HEK293 (cell line): ENCODE measurements around the gene GLIPR1L2.

Source experiments
- CTCF ChIA-PET: fragments of 350-600 bp; formaldehyde crosslinking; extraction: SDS; loops from one replicate; lab custom pipeline; 2021; ENCODE audit warnings: antibody characterized with exemption; lab: Yijun Ruan, JAX
- POLR2A ChIA-PET: fragments of 300-600 bp; formaldehyde crosslinking; extraction: SDS; loops from one replicate; lab custom pipeline; 2020; ENCODE audit warnings: antibody characterized with exemption, inconsistent platforms; lab: Yijun Ruan, JAX
- H3K27ac ChIP-seq: fragments of 200-500 bp; sonication (Bioruptor generic); 2 replicates; pipeline ENCODE4 v1.5.1; 2014; ENCODE audit warnings: low read depth, low read length, control low read depth, inconsistent platforms; ENCODE audit errors: extremely low read depth
- H3K36me3 ChIP-seq, 2 experiments: fragments of 200-500 bp in 1 of 2; sonication (Bioruptor generic) in 1 of 2; 1 replicate in 1 of 2; 2 replicates in 1 of 2; pipeline ENCODE4 v1.5.1; 2014 to 2017; ENCODE audit warnings: inconsistent platforms in 2 of 2, low read length in 2 of 2; ENCODE audit not compliant: control insufficient read depth in 2 of 2, insufficient read depth in 1 of 2
- H3K4me1 ChIP-seq: fragments of 200-500 bp; sonication (Bioruptor generic); 2 replicates; pipeline ENCODE4 v1.5.1; 2014; ENCODE audit warnings: mild to moderate bottlenecking, low read length, inconsistent platforms; ENCODE audit not compliant: control insufficient read depth, insufficient read depth
- H3K4me3 ChIP-seq: 2 replicates; pipeline ENCODE4 v1.5.1; 2011; ENCODE audit warnings: low read depth, mild to moderate bottlenecking, control low read depth, low read length, moderate library complexity
- H3K9me3 ChIP-seq: fragments of 200-500 bp; sonication (Bioruptor generic); 2 replicates; pipeline ENCODE4 v1.5.1; 2014; ENCODE audit warnings: low read depth, low read length, inconsistent platforms; ENCODE audit not compliant: control insufficient read depth, insufficient read depth
- FEZF1 ChIP-seq: fragments of 450-650 bp; formaldehyde crosslinking; IDR thresholded peaks from 2 replicates; pipeline ENCODE4 v1.5.1; 2016; ENCODE audit warnings: missing biosample characterization, missing genetic modification characterization
- KLF1 ChIP-seq: fragments of 450-650 bp; formaldehyde crosslinking; IDR thresholded peaks from 2 replicates; pipeline ENCODE4 v1.5.1; 2016; ENCODE audit warnings: missing biosample characterization, missing genetic modification characterization
- OSR2 ChIP-seq: fragments of 450-650 bp; formaldehyde crosslinking; IDR thresholded peaks from 2 replicates; pipeline ENCODE4 v1.5.1; 2016; ENCODE audit warnings: missing biosample characterization, missing genetic modification characterization
- SP2 ChIP-seq: fragments of 450-650 bp; formaldehyde crosslinking; IDR thresholded peaks from 2 replicates; pipeline ENCODE4 v1.5.1; 2016; ENCODE audit warnings: missing biosample characterization, missing genetic modification characterization
- ZBTB1 ChIP-seq: fragments of 450-650 bp; formaldehyde crosslinking; IDR thresholded peaks from 2 replicates; pipeline ENCODE4 v1.5.1; 2016; ENCODE audit warnings: missing biosample characterization, missing genetic modification characterization
- ZBTB17 ChIP-seq: fragments of 450-650 bp; formaldehyde crosslinking; IDR thresholded peaks from 2 replicates; pipeline ENCODE4 v1.5.1; 2016; ENCODE audit warnings: missing biosample characterization, missing genetic modification characterization
- ZBTB20 ChIP-seq: fragments of 450-650 bp; formaldehyde crosslinking; IDR thresholded peaks from 2 replicates; pipeline ENCODE4 v1.5.1; 2016; ENCODE audit warnings: missing biosample characterization, missing genetic modification characterization
- ZFP37 ChIP-seq: fragments of 450-650 bp; formaldehyde crosslinking; IDR thresholded peaks from 2 replicates; pipeline ENCODE4 v1.5.1; 2016; ENCODE audit warnings: missing biosample characterization, missing genetic modification characterization
- ZNF138 ChIP-seq: fragments of 450-650 bp; formaldehyde crosslinking; IDR thresholded peaks from 2 replicates; pipeline ENCODE4 v1.5.1; 2016; ENCODE audit warnings: missing biosample characterization, missing genetic modification characterization, borderline replicate concordance
- ZNF157 ChIP-seq: fragments of 450-650 bp; formaldehyde crosslinking; IDR thresholded peaks from 2 replicates; pipeline ENCODE4 v1.5.1; 2016; ENCODE audit warnings: missing biosample characterization, missing genetic modification characterization
- ZNF37A ChIP-seq: fragments of 450-650 bp; IDR thresholded peaks from 2 replicates; pipeline ENCODE4 v1.5.1; 2018; ENCODE audit warnings: missing biosample characterization, missing genetic modification characterization
- ZNF394 ChIP-seq: fragments of 450-650 bp; formaldehyde crosslinking; IDR thresholded peaks from 2 replicates; pipeline ENCODE4 v1.5.1; 2016; ENCODE audit warnings: missing biosample characterization, missing genetic modification characterization, mild to moderate bottlenecking, moderate library complexity, borderline replicate concordance
- ZNF521 ChIP-seq: fragments of 450-650 bp; formaldehyde crosslinking; IDR thresholded peaks from 2 replicates; pipeline ENCODE4 v1.5.1; 2017; ENCODE audit warnings: missing biosample characterization, mild to moderate bottlenecking, missing genetic modification characterization
- ZNF548 ChIP-seq: fragments of 450-650 bp; formaldehyde crosslinking; IDR thresholded peaks from 2 replicates; pipeline ENCODE4 v1.5.1; 2016; ENCODE audit warnings: missing biosample characterization, missing genetic modification characterization
- ZNF596 ChIP-seq: fragments of 450-650 bp; IDR thresholded peaks from 2 replicates; pipeline ENCODE4 v1.5.0; 2018; ENCODE audit warnings: missing biosample characterization, mild to moderate bottlenecking, missing genetic modification characterization, moderate library complexity
- ZNF624 ChIP-seq: fragments of 450-650 bp; formaldehyde crosslinking; IDR thresholded peaks from 2 replicates; pipeline ENCODE4 v1.5.1; 2017; ENCODE audit warnings: missing biosample characterization, missing genetic modification characterization
- ZNF626 ChIP-seq: fragments of 450-650 bp; sonication (Bioruptor Pico); formaldehyde crosslinking; IDR thresholded peaks from 2 replicates; pipeline ENCODE4 v1.5.1; 2018; ENCODE audit warnings: missing biosample characterization, missing genetic modification characterization, inconsistent platforms
- ZNF785 ChIP-seq: fragments of 450-650 bp; formaldehyde crosslinking; IDR thresholded peaks from 2 replicates; pipeline ENCODE4 v1.5.1; 2016; ENCODE audit warnings: missing biosample characterization, missing genetic modification characterization
- ZNF830 ChIP-seq: fragments of 450-650 bp; IDR thresholded peaks from 2 replicates; pipeline ENCODE4 v1.5.0; 2018; ENCODE audit warnings: missing biosample characterization, missing genetic modification characterization, low read depth, mild to moderate bottlenecking, moderate library complexity
- ZNF843 ChIP-seq: fragments of 450-650 bp; formaldehyde crosslinking; IDR thresholded peaks from 2 replicates; pipeline ENCODE4 v1.5.1; 2016; ENCODE audit warnings: missing biosample characterization, missing genetic modification characterization
- ZSCAN16 ChIP-seq: fragments of 450-650 bp; formaldehyde crosslinking; IDR thresholded peaks from 2 replicates; pipeline ENCODE4 v1.5.1; 2016; ENCODE audit warnings: missing biosample characterization, missing genetic modification characterization
- ZSCAN30 ChIP-seq: fragments of 450-650 bp; IDR thresholded peaks from 2 replicates; pipeline ENCODE4 v1.5.1; 2018; ENCODE audit warnings: missing biosample characterization, mild to moderate bottlenecking, missing genetic modification characterization, moderate library complexity
- TF ChIP-seq, protein P1 (sequence below): fragments of 450-650 bp; IDR thresholded peaks from 2 replicates; pipeline ENCODE4 v1.5.1; 2018; ENCODE audit warnings: missing biosample characterization, missing genetic modification characterization
- TF ChIP-seq, protein P2 (sequence below): fragments of 450-650 bp; formaldehyde crosslinking; IDR thresholded peaks from 2 replicates; pipeline ENCODE4 v1.5.1; 2016; ENCODE audit warnings: missing biosample characterization, missing genetic modification characterization
- TF ChIP-seq, protein P3 (sequence below): fragments of 450-650 bp; formaldehyde crosslinking; IDR thresholded peaks from 2 replicates; pipeline ENCODE4 v1.5.1; 2016; ENCODE audit warnings: missing biosample characterization, missing genetic modification characterization
- TF ChIP-seq, protein P4 (sequence below): fragments of 450-650 bp; formaldehyde crosslinking; IDR thresholded peaks from 2 replicates; pipeline ENCODE4 v1.5.1; 2017; ENCODE audit warnings: missing biosample characterization, missing genetic modification characterization

Gene GLIPR1L2

DNA sequence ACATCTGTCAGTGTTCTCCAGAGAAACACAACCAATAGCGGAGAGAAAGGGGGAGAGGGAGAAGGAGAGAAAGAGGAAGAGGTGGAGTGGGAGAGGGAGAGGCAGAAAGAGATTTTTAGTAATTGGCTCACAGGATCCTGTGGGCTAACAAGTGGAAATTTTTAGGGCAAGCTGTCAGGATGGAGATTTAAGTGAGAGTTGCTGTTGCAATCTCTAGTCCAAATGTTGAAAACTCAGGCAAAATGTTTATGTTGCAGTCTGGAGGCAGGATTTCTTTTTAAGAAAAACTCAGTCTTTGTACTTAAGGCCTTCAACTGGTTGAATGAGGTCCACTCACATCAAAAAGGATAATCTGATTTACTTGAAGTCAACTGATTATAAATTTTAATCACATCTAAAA, 12.5 kb upstream of the GLIPR1L2 start:
- no peaks in the 10 kb centered on the region for H3K4me1 ChIP-seq
- POLR2A ChIA-PET = no interaction called here
- CTCF ChIA-PET = no interaction called here
- TF ChIP-seq OSR2 (tag by site-specific recombination) (no peak), ZNF843 (tag by site-specific recombination) (no peak), ZNF830 (tag by site-specific recombination) (no peak), ZNF626 (tag by site-specific recombination) (no peak), ZNF138 (tag by site-specific recombination) (no peak), ZNF157 (tag by site-specific recombination) (no peak), ZNF624 (tag by site-specific recombination) (no peak), ZNF785 (tag by site-specific recombination) (no peak), ZSCAN16 (tag by site-specific recombination) (no peak)
- TF ChIP-seq, protein P1, sequence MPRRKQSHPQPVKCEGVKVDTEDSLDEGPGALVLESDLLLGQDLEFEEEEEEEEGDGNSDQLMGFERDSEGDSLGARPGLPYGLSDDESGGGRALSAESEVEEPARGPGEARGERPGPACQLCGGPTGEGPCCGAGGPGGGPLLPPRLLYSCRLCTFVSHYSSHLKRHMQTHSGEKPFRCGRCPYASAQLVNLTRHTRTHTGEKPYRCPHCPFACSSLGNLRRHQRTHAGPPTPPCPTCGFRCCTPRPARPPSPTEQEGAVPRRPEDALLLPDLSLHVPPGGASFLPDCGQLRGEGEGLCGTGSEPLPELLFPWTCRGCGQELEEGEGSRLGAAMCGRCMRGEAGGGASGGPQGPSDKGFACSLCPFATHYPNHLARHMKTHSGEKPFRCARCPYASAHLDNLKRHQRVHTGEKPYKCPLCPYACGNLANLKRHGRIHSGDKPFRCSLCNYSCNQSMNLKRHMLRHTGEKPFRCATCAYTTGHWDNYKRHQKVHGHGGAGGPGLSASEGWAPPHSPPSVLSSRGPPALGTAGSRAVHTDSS = no peak
- H3K36me3 ChIP-seq = no peaks in the 10 kb centered on the region
- H3K9me3 ChIP-seq = no peaks in the 10 kb centered on the region
- H3K4me3 ChIP-seq = no peak overlapping the region
- H3K27ac ChIP-seq = no peak overlapping the region

DNA sequence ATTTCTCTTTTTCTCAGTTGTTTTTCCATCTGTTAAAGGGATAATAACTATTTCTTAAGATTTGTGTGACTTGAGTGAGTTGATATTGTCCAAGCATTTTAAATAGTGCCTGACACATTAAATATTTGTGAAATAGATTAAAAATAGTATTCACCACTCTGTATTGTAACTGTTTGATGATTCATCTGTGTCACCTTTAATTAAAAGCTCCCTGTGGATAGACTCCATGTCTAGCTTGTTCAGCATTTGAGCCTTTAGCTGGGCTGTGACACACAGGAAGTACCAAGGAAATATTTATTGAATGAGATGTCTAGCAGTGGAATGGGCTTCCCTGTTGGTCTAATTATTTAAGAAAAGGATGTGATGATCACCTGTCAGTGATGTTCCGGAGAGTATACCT, 1.8 kb upstream of the GLIPR1L2 start:
- no peak for TF ChIP-seq SP2 (tag by site-specific recombination)
- TF ChIP-seq KLF1 (tag by site-specific recombination) = no peak
- Histone ChIP-seq H3K36me3 (no peaks in the 10 kb centered on the region), H3K27ac (no peak overlapping the region), H3K9me3 (no peaks in the 10 kb centered on the region), H3K4me3 (no peak overlapping the region), H3K4me1 (peaks cover 6% of the 10 kb centered on the region)
- POLR2A ChIA-PET = no interaction called here
- CTCF ChIA-PET = no interaction called here

DNA sequence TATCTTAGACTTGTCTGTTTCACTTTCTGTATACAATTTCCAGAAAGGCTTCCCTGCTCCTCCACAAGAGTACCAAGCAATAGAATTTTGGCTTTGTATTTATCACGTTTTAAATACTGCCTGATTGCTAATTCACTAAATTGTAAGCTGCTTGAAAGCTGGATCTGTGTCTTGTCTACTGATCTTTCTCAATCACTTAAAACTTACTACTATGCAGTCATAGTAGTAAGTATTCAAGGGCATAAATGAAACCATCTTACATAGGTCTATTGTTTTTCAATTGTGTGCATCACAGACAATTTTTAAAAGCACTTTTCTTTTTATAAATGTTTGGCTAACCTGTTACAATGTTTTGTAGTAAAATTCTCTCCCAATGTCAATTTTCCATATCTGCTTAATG, 1.2 kb upstream of the GLIPR1L2 start:
- TF ChIP-seq, protein P2, sequence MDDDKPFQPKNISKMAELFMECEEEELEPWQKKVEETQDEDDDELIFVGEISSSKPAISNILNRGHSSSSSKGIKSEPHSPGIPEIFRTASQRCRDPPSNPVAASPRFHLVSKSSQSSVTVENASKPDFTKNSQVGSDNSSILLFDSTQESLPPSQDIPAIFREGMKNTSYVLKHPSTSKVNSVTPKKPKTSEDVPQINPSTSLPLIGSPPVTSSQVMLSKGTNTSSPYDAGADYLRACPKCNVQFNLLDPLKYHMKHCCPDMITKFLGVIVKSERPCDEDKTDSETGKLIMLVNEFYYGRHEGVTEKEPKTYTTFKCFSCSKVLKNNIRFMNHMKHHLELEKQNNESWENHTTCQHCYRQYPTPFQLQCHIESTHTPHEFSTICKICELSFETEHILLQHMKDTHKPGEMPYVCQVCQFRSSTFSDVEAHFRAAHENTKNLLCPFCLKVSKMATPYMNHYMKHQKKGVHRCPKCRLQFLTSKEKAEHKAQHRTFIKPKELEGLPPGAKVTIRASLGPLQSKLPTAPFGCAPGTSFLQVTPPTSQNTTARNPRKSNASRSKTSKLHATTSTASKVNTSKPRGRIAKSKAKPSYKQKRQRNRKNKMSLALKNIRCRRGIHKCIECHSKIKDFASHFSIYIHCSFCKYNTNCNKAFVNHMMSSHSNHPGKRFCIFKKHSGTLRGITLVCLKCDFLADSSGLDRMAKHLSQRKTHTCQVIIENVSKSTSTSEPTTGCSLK (tag by site-specific recombination) = no peak
- TF ChIP-seq, protein P3, sequence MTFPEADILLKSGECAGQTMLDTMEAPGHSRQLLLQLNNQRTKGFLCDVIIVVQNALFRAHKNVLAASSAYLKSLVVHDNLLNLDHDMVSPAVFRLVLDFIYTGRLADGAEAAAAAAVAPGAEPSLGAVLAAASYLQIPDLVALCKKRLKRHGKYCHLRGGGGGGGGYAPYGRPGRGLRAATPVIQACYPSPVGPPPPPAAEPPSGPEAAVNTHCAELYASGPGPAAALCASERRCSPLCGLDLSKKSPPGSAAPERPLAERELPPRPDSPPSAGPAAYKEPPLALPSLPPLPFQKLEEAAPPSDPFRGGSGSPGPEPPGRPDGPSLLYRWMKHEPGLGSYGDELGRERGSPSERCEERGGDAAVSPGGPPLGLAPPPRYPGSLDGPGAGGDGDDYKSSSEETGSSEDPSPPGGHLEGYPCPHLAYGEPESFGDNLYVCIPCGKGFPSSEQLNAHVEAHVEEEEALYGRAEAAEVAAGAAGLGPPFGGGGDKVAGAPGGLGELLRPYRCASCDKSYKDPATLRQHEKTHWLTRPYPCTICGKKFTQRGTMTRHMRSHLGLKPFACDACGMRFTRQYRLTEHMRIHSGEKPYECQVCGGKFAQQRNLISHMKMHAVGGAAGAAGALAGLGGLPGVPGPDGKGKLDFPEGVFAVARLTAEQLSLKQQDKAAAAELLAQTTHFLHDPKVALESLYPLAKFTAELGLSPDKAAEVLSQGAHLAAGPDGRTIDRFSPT (tag by site-specific recombination) = no peak
- TF ChIP-seq ZBTB17 (tag by site-specific recombination) (no peak), ZSCAN30 (no peak), ZNF548 (no peak), ZFP37 (tag by site-specific recombination) (no peak), ZBTB20 (tag by site-specific recombination) (no peak), ZNF521 (no peak), ZBTB1 (no peak), ZNF37A (tag by site-specific recombination) (no peak), ZNF830 (tag by site-specific recombination) (no peak), ZNF596 (no peak), ZNF394 (no peak), KLF1 (tag by site-specific recombination) (no peak), FEZF1 (tag by site-specific recombination) (no peak)
- TF ChIP-seq, protein P4, sequence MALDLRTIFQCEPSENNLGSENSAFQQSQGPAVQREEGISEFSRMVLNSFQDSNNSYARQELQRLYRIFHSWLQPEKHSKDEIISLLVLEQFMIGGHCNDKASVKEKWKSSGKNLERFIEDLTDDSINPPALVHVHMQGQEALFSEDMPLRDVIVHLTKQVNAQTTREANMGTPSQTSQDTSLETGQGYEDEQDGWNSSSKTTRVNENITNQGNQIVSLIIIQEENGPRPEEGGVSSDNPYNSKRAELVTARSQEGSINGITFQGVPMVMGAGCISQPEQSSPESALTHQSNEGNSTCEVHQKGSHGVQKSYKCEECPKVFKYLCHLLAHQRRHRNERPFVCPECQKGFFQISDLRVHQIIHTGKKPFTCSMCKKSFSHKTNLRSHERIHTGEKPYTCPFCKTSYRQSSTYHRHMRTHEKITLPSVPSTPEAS (tag by site-specific recombination) = no peak
- TF ChIP-seq, all 188 proteins: peak for 0
- Histone ChIP-seq H3K27ac (no peak overlapping the region), H3K4me3 (no peak overlapping the region), H3K9me3 (no peaks in the 10 kb centered on the region), H3K36me3 (no peaks in the 10 kb centered on the region), H3K4me1 (peaks cover 6% of the 10 kb centered on the region)
- POLR2A ChIA-PET = no interaction called here
- CTCF ChIA-PET = interaction anchor here (1.3 kb wide), 1 partner anchor 57 kb away, joined by 5 read pairs; no protein-coding TSS in a partner anchor
